Esophagus squamous epithelium (tissue), 4 donors: ENCODE measurements around the gene CYB5R4.
"Not testable (repeated sequence)": the region's sequence is repeated elsewhere in the genome, so short reads cannot be mapped to it uniquely, and the experiment has no call there.

Experiments
- POLR2A ChIP-seq, 4 donors: fragments of 450-650 bp; IDR thresholded peaks; one replicate each; pipeline ENCODE4 v1.6.1; 2017; ENCODE audit warnings: antibody characterized with exemption in 4 of 4, mild to moderate bottlenecking in 4 of 4, moderate library complexity in 3 of 4
- TF ChIP-seq, protein P1 (sequence below), 6 experiments: fragments of 450-650 bp in 4 of 6; fragments of 200-600 bp in 2 of 6; sonication (generic) in 2 of 6; IDR thresholded peaks; one replicate each; pipeline ENCODE4 v1.5.1; 2016 to 2019; ENCODE audit warnings: antibody characterized with exemption in 6 of 6, mild to moderate bottlenecking in 4 of 6, moderate library complexity in 4 of 6

DNA sequence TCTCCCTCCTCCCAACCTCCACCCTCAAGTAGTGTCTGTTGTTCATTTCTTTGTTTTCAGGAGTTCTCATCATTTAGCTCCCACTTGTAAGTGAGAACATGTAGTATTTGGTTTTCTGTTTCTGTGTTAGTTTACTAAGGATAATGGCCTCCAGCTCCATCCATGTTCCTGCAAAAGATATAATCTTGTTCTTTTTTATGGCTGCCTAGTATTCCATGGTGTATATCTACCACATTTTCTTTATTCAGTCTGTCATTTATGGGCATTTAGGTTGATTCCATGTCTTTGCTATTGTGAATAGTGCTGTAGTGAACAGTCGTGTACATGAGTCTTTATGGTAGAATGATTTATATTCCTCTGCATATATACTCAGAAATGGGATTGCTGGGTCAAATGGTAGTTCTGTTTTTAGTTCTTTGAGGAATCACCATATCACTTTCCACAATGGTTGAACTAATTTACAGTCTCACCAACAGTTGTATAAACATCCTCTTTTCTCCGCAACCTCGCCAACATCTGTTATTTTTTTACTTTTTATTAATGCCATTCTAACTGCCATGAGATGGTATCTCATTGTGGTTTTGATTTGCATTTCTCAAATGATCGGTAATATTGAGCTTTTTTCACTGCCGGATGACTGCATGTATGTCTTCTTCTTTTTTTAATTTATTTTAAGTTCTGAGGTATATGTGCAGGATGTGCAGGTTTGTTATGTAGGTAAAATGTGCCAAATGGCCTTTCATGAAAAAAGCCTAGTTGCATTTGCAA is 48.3 kb downstream of the CYB5R4 start:
- TF ChIP-seq, protein P1, sequence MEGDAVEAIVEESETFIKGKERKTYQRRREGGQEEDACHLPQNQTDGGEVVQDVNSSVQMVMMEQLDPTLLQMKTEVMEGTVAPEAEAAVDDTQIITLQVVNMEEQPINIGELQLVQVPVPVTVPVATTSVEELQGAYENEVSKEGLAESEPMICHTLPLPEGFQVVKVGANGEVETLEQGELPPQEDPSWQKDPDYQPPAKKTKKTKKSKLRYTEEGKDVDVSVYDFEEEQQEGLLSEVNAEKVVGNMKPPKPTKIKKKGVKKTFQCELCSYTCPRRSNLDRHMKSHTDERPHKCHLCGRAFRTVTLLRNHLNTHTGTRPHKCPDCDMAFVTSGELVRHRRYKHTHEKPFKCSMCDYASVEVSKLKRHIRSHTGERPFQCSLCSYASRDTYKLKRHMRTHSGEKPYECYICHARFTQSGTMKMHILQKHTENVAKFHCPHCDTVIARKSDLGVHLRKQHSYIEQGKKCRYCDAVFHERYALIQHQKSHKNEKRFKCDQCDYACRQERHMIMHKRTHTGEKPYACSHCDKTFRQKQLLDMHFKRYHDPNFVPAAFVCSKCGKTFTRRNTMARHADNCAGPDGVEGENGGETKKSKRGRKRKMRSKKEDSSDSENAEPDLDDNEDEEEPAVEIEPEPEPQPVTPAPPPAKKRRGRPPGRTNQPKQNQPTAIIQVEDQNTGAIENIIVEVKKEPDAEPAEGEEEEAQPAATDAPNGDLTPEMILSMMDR (IDR thresholded peaks at IDR 0.05), result not testable (repeated sequence)
- not testable (repeated sequence) for TF ChIP-seq POLR2A (IDR thresholded peaks at IDR 0.05)
